Right lobe of liver (tissue), 6 donors: Measurements from ENCODE around the gene TMEM231. TPM values are rescaled to one million over a fixed set of nuclear protein-coding genes. Genes with fewer than 3 reads are reported as not detected.
A peak's percentile ranks its signal among the peaks of the same experiment; 100 is the strongest.
"Not testable (repeated sequence)": the region's sequence is repeated elsewhere in the genome, so short reads cannot be mapped to it uniquely, and the experiment has no call there.

Experiments
- ATAC-seq, 4 donors: fragments of 200-7000 bp; cut with Tn5 transposase; one replicate each; pipeline ENCODE4 v1.9.1; 2020; ENCODE audit warnings: mild to moderate bottlenecking in 4 of 4, moderate library complexity in 4 of 4
- DNase-seq, 3 donors: peaks; one replicate each; pipeline ENCODE4 v3.0.0-alpha.2; 2020
- H3K27ac ChIP-seq, 3 donors: fragments of 200-600 bp; one replicate each; pipeline ENCODE4 v1.8.0; 2022
- H3K27me3 ChIP-seq, 2 donors: fragments of 200-600 bp; one replicate each; pipeline ENCODE4 v1.8.0; 2022
- H3K36me3 ChIP-seq, 4 donors: fragments of 200-600 bp; sonication (generic) in 1 of 4; one replicate each; pipeline versions ENCODE4 v1.5.1 to v1.8.0; 2017 to 2022; ENCODE audit warnings: control low read depth in 1 of 4
- H3K4me1 ChIP-seq, 4 donors: fragments of 200-600 bp; sonication (generic) in 1 of 4; one replicate each; pipeline versions ENCODE4 v1.5.1 to v1.8.0; 2017 to 2022; ENCODE audit warnings: control low read depth in 1 of 4
- H3K4me3 ChIP-seq, 3 donors: fragments of 200-600 bp; one replicate each; pipeline ENCODE4 v1.8.0; 2022
- H3K9me3 ChIP-seq, 4 donors: fragments of 200-600 bp; sonication (generic) in 1 of 4; one replicate each; pipeline versions ENCODE4 v1.5.1 to v1.8.0; 2017 to 2022; ENCODE audit warnings: control low read depth in 1 of 4
- POLR2A ChIP-seq: fragments of 450-650 bp; IDR thresholded peaks from one replicate; pipeline ENCODE4 v1.6.1; 2017; ENCODE audit warnings: antibody characterized with exemption, mild to moderate bottlenecking
- WGBS: methylation state at CpG from one replicate; pipeline ENCODE4 v1.1.6; 2018; ENCODE audit warnings: low coverage, low lambda C conversion rate; ENCODE audit not compliant: insufficient coverage; ENCODE audit errors: missing lambda C conversion rate; 5-methylcytosine and 5-hydroxymethylcytosine counted together
- intact Hi-C, 2 donors: fragments of 100-400 bp; cut with DNase I; formaldehyde crosslinking; loops; one replicate each; pipeline versions ENCODE4 v1.11.2 to v1.14.1; 2022
- total RNA-seq, 6 experiments: library from RNA; depleted of rRNA in 2 of 6; stranded (reverse); fragments of >200 nt in 2 of 6; fragmentation: NEBNext Ultra II Directional in 3 of 6; extraction: Animal tissue kit (Norgen Biotek cat#: 25700) in 3 of 6; gene quantifications; one replicate each; pipeline versions ENCODE4 v1.1.0 to v1.2.4, GENCODE V29; 2016 to 2023
- TF ChIP-seq, protein P1 (sequence below), 4 donors: fragments of 200-600 bp in 3 of 4; fragments of 450-650 bp in 1 of 4; IDR thresholded peaks; one replicate each; pipeline versions ENCODE4 v1.5.1 to v1.8.0; 2016 to 2022; ENCODE audit warnings: antibody characterized with exemption in 4 of 4, mild to moderate bottlenecking in 2 of 4
- donor health status: DM: no; HTN: yes; CAD: no.
- donor health status: DM: no; HTN: no; CAD: no.
- donor health status: DM: no; HTN: no; CAD: no.
- donor health status: DM: no; HTN: yes; CAD: no.
- donor health status: DM: no; HTN: yes; CAD: no.

TMEM231 gene
- total RNA-seq, 6 experiments from 2014 or later, result 0.98 to 2.1 (median 1.7) TPM

DNA sequence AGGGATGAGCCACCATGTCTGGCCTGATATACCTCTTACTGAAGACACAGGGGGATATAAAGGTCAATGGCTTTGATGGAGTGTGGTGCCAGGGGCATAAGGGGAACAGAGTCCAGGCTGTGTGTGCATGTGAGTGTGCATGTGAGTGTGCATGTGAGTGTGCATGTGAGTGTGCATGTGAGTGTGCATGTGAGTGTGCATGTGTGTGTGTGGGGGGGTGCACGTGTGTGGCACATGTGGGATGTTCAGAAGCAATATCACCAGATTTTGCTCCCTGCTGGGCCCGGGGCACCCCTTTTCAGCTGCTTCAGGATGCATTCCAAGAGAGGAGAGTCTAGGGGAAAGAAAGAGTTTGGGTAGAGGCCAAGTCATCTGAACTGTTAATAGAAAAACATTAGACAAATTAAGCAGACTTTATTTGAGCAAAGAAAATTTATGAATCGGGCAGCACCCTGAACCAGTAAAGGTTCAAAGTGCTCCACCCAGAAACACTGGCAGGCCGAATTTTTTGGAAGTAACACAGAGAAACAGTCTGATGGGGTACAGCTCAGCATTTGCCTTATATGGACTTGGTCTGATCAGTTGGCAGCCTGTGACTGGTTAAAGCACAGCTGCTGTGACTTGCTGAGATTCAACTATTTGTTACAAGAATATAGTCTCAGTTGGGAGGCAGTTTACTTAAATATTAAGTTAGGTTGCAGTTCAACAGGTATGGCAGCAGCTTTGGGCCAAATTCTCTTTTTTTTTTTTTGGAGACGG lies 29.8 kb downstream of the TMEM231 start:
- Histone ChIP-seq H3K4me3 (no peak overlapping the region), H3K9me3 (no peaks in the 10 kb centered on the region), H3K36me3 (no peaks in the 10 kb centered on the region), H3K27me3 (no peaks in the 10 kb centered on the region), H3K4me1 (peaks cover 0 to 15% (median 6%) of the 10 kb centered on the region in 4 donors), H3K27ac (no peak overlapping the region)
- 82% methylated on average over 5 of the region's 5 CpGs for WGBS
- DNase-seq (no peak), ATAC-seq (peak in 2 of 4 donors; percentile 9 to 22)
- intact Hi-C loops, result no loop called here
- TF ChIP-seq, protein P1, sequence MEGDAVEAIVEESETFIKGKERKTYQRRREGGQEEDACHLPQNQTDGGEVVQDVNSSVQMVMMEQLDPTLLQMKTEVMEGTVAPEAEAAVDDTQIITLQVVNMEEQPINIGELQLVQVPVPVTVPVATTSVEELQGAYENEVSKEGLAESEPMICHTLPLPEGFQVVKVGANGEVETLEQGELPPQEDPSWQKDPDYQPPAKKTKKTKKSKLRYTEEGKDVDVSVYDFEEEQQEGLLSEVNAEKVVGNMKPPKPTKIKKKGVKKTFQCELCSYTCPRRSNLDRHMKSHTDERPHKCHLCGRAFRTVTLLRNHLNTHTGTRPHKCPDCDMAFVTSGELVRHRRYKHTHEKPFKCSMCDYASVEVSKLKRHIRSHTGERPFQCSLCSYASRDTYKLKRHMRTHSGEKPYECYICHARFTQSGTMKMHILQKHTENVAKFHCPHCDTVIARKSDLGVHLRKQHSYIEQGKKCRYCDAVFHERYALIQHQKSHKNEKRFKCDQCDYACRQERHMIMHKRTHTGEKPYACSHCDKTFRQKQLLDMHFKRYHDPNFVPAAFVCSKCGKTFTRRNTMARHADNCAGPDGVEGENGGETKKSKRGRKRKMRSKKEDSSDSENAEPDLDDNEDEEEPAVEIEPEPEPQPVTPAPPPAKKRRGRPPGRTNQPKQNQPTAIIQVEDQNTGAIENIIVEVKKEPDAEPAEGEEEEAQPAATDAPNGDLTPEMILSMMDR (IDR thresholded peaks at IDR 0.05), result no peak
- TF ChIP-seq POLR2A, result no peak

DNA sequence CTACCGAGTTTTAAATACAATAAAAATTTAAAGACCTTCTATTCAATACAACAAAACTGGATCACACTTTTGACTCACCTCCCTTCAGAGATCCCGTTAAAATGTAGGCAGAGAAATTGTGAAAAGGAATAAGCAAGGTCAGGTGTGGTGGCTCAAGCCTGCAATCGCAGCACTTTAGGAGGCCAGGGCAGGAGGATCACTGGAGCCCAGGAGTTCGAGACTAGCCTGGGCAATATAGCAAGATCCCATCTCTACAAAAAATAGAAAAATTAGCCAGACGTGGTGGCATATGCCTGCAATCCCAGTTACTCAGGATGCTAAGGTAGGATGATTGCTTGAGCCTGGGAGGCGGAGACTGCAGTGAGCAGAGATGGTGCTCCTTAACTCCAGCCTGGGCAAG lies 36.9 kb downstream of the TMEM231 start:
- H3K27me3 ChIP-seq, result no peaks in the 10 kb centered on the region
- TF ChIP-seq POLR2A, result no peak
- TF ChIP-seq, protein P1 (IDR thresholded peaks at IDR 0.05), result no peak
- no peaks in the 10 kb centered on the region for H3K36me3 ChIP-seq
- H3K4me1 ChIP-seq, result no peaks in the 10 kb centered on the region
- intact Hi-C loops, result no loop called here
- H3K27ac ChIP-seq, result no peak overlapping the region
- DNase-seq (no peak), ATAC-seq (no peak)
- WGBS, result 95% methylated on average over 5 of the region's 6 CpGs
- no peaks in the 10 kb centered on the region for H3K9me3 ChIP-seq
- H3K4me3 ChIP-seq, result no peak overlapping the region

DNA sequence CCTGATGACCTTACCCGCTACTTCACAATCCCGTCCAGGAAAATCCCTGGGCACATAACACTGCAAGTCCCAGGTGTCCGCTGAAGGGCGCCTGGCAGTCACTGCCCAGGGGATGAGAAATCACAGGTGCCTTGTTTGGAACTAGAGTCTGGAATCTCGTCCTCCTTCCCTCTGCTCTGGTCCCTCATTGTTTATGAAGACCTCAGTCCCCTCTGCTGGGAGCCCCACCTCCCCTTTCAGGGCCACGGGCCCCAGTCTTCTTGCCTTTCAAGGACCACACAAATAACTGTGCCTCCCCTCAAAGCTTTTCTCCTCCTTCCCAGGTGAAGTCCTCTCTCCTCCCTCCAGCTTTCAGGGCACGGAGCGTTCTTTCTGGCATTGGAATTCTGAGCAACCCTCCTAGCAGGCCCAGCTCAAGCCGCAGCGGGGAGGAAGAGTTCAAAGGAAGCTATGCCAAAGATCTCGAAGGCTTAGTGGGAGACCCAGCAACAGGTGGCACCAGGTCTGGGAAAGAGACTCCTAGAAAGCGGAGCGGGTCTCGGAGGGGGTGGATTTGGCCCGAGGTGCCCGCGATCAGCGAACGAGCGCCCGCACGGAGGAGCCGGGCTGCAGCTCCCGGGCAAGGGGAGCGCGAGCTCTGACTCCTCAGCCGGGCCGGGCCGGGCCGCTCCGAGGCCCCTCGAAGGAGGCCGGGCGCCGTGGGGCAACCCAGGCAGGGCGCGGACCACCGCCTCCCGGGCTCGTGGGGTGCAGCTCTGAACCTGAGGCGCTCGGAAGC lies 39.7 kb downstream of the TMEM231 start:
- H3K27me3 ChIP-seq, intact Hi-C loops, H3K9me3 ChIP-seq, H3K4me1 ChIP-seq, H3K36me3 ChIP-seq: not testable (repeated sequence)
- ATAC-seq (peak; percentile 36 to 53 (median 46)), DNase-seq (peak in 1 of 3 donors; percentile 65)
- TF ChIP-seq, protein P1 (IDR thresholded peaks at IDR 0.05), result peak in 2 of 4 donors; percentile 3 to 8
- peak overlapping the region; percentile 91 to 95 (median 94) for H3K27ac ChIP-seq
- 3% methylated on average over 27 of the region's 42 CpGs for WGBS
- peak overlapping the region; percentile 83 to 95 (median 91) for H3K4me3 ChIP-seq

DNA sequence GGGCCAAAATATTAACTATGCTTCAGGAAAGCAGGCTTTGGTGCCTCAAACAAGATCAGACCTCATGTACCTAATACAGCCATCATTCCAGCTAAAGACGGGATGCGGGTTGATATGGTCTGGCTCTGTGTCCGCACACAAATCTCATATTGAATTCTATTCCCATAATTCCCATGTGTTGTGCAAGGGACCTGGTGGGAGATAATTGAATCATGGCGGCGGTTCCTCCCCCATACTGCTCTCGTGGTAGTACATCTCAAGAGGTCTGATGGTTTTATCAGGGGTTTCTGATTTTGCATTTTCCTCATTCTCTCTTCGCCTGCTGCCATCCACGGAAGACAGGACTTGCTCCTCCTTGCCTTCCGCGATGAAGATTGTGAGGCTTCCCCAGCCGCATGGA lies 41.8 kb downstream of the TMEM231 start:
- intact Hi-C loops, result no loop called here
- TF ChIP-seq POLR2A, result no peak
- TF ChIP-seq, protein P1 (IDR thresholded peaks at IDR 0.05), result no peak
- H3K36me3 ChIP-seq, result no peaks in the 10 kb centered on the region
- DNase-seq (no peak), ATAC-seq (no peak)
- H3K4me3 ChIP-seq, result no peak overlapping the region
- WGBS, result 93% methylated on average over 7 of the region's 11 CpGs
- no peak overlapping the region for H3K27ac ChIP-seq
- no peaks in the 10 kb centered on the region for H3K4me1 ChIP-seq
- no peaks in the 10 kb centered on the region for H3K27me3 ChIP-seq
- no peaks in the 10 kb centered on the region for H3K9me3 ChIP-seq
